ENCODE results near the gene EPN1. TPM values are rescaled to one million over a fixed set of nuclear protein-coding genes. Genes with fewer than 3 reads are reported as not detected.
A peak's percentile ranks its signal among the peaks of the same experiment; 100 is the strongest.

EPN1 gene
- polyA plus RNA-seq, 1 donor (not counting 4 experiments of a cell fraction or from before 2014, with no cell fraction given) = 23.3 TPM

DNA sequence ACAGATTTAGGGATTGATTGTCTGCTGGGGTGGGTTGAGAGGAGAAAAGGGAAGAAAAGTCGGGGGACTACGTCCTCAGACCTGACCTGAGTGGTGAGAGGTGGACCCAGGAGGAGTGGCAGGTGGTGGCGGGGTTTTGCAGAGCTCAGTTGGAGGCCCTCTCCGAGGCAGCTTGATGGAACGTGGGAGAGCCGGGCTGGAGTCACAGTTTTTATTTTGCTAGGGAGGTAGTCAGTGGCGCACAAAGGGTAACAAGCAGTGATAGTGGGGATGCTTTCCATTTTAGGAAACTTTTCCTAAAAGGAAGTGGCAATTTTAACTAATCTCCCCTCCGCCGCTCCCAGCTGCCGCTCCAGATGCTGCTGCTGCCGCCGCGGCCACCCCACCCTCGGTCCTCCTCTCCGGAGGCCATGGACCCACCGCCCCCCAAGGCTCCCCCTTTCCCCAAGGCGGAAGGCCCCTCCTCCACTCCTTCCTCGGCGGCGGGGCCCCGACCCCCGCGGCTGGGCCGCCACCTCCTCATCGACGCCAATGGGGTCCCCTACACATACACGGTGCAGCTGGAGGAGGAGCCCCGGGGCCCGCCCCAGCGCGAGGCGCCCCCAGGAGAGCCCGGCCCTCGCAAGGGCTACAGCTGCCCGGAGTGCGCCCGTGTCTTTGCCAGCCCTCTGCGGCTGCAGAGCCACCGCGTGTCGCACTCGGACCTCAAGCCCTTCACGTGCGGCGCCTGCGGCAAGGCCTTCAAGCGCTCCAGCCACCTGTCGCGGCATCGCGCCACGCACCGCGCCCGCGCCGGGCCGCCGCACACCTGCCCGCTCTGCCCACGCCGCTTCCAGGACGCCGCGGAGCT lies 32.6 kb upstream of the EPN1 start:
- peak overlapping the region; percentile 45 for H3K27ac ChIP-seq (ENCODE audit: control insufficient read depth, insufficient read depth, low read length)
- H3K4me3 ChIP-seq (ENCODE audit: control insufficient read depth in 2 of 3, extremely low read depth in 1 of 3, insufficient read depth in 2 of 3, low read depth in 1 of 3, low read length in 3 of 3) = peak overlapping the region; percentile 74 to 92 (median 90)
- peak overlapping the region; percentile 88 for H3K9ac ChIP-seq (ENCODE audit: control insufficient read depth, extremely low read depth, insufficient read depth, low read length)
- H3K4me2 ChIP-seq (ENCODE audit: control insufficient read depth, extremely low read depth, insufficient read depth, low read depth, low read length) = peak overlapping the region; percentile 90
- no peaks in the 10 kb centered on the region for H3K27me3 ChIP-seq (ENCODE audit: control insufficient read depth, extremely low read depth, insufficient read depth, low read length)
- FAIRE-seq = no peak
- H3K4me1 ChIP-seq (ENCODE audit: control insufficient read depth, extremely low read depth, insufficient read depth, low read length) = peaks cover 33% of the 10 kb centered on the region
- dilution Hi-C loops (cut with MboI; ENCODE audit: extremely low pct_ligation_motif_present, low sequenced_read_pairs) = no loop called here
- H3K36me3 ChIP-seq (ENCODE audit: control insufficient read depth in 2 of 2, extremely low read depth in 1 of 2, insufficient read depth in 2 of 2, low read length in 2 of 2) = peaks cover 8 to 16% of the 10 kb centered on the region in 2 experiments
- H3K9me1 ChIP-seq (ENCODE audit: control insufficient read depth, extremely low read depth, insufficient read depth, low read length) = no peaks in the 10 kb centered on the region
- peaks cover 44% of the 10 kb centered on the region for H3K79me2 ChIP-seq (ENCODE audit: control insufficient read depth, insufficient read depth, low read length)
- TF ChIP-seq, protein P1, sequence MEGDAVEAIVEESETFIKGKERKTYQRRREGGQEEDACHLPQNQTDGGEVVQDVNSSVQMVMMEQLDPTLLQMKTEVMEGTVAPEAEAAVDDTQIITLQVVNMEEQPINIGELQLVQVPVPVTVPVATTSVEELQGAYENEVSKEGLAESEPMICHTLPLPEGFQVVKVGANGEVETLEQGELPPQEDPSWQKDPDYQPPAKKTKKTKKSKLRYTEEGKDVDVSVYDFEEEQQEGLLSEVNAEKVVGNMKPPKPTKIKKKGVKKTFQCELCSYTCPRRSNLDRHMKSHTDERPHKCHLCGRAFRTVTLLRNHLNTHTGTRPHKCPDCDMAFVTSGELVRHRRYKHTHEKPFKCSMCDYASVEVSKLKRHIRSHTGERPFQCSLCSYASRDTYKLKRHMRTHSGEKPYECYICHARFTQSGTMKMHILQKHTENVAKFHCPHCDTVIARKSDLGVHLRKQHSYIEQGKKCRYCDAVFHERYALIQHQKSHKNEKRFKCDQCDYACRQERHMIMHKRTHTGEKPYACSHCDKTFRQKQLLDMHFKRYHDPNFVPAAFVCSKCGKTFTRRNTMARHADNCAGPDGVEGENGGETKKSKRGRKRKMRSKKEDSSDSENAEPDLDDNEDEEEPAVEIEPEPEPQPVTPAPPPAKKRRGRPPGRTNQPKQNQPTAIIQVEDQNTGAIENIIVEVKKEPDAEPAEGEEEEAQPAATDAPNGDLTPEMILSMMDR (optimal IDR thresholded peaks at IDR 0.05 in 1 of 3, IDR thresholded peaks at IDR 0.05 in 1 of 3, conservative IDR thresholded peaks at IDR 0.05 in 1 of 3; ENCODE audit: extremely low read depth in 1 of 3, insufficient read depth in 2 of 3, low read length in 3 of 3) = no peak
- no peak for TF ChIP-seq EZH2 (IDR thresholded peaks at IDR 0.05; ENCODE audit: low read length)
- no peaks in the 10 kb centered on the region for H4K20me1 ChIP-seq (ENCODE audit: control insufficient read depth, extremely low read depth, insufficient read depth, low read length)
- no peak overlapping the region for H2AFZ ChIP-seq (ENCODE audit: control insufficient read depth, low read length)
- H3K9me3 ChIP-seq (ENCODE audit: control insufficient read depth, low read depth, low read length) = no peaks in the 10 kb centered on the region
- no peak for DNase-seq (ENCODE audit: low read depth, low spot score)

DNA sequence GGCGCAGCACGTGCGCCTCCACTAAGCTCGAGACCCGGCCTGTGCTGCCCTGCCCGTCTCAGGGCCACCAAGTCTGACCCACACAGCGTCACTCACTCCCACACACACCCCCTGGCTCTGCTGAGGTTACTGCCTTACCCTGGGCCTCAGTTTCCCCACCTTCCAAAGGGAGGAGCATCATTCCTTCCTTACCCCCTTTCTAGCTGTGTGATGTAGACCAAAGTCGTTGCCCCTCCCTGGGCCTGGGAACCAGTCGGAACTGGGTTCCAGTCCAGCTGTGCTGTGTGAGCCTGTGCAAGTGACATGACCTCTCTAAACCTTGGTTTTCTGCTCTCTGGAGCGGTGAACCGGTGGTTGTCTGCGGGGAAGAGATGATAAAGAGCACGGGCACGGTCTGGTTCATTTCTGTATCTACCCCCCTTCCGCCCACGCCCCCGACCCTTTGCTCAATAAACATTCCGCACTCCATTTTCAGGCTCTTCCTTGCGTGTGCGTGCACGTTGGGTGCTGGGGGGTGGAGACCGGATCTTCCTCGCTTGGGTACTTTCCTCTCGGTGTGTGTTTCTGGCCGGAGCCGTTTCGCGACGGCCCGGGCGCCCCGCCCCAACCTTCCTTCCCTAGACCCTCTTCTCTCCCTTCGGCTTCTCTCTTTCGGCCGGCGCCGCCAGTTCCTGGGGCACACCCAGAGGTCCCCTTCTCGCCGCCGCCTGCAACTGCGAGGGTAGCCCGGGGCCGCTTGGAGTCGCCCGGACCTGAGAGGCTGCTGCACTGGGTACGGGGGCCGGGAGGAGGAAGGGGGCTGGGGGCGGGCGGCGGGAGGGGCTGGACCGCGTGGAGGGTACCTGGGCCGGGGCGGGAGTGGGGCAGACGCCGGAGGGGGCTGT lies 31.8 kb upstream of the EPN1 start, which contains the start of gene ZNF581:
ZNF581 (plus strand) TSS at position 647 of the 884 bp plus-strand sequence. CDS start 923 bp downstream, outside the sequence.
- Histone ChIP-seq H3K4me3 (ENCODE audit: control insufficient read depth in 2 of 3, extremely low read depth in 1 of 3, insufficient read depth in 2 of 3, low read depth in 1 of 3, low read length in 3 of 3) (peak within 1 kb of the TSS; percentile 74 to 92 (median 90)), H3K79me2 (ENCODE audit: control insufficient read depth, insufficient read depth, low read length) (peaks cover 37% of the 10 kb centered on the region), H4K20me1 (ENCODE audit: control insufficient read depth, extremely low read depth, insufficient read depth, low read length) (no peaks in the 10 kb centered on the region), H3K4me2 (ENCODE audit: control insufficient read depth, extremely low read depth, insufficient read depth, low read depth, low read length) (peak within 1 kb of the TSS; percentile 90), H2AFZ (ENCODE audit: control insufficient read depth, low read length) (peak within 1 kb of the TSS; percentile 49), H3K36me3 (ENCODE audit: control insufficient read depth in 2 of 2, extremely low read depth in 1 of 2, insufficient read depth in 2 of 2, low read length in 2 of 2) (peaks cover 8 to 16% of the 10 kb centered on the region in 2 experiments), H3K9me1 (ENCODE audit: control insufficient read depth, extremely low read depth, insufficient read depth, low read length) (no peaks in the 10 kb centered on the region), H3K9ac (ENCODE audit: control insufficient read depth, extremely low read depth, insufficient read depth, low read length) (peak within 1 kb of the TSS; percentile 88), H3K4me1 (ENCODE audit: control insufficient read depth, extremely low read depth, insufficient read depth, low read length) (peaks cover 37% of the 10 kb centered on the region), H3K27me3 (ENCODE audit: control insufficient read depth, extremely low read depth, insufficient read depth, low read length) (no peaks in the 10 kb centered on the region), H3K27ac (ENCODE audit: control insufficient read depth, insufficient read depth, low read length) (peak within 1 kb of the TSS; percentile 64), H3K9me3 (ENCODE audit: control insufficient read depth, low read depth, low read length) (no peaks in the 10 kb centered on the region)
- peak; percentile 74 for FAIRE-seq
- TF ChIP-seq EZH2 (IDR thresholded peaks at IDR 0.05; ENCODE audit: low read length) = no peak
- TF ChIP-seq, protein P1 (optimal IDR thresholded peaks at IDR 0.05 in 1 of 3, IDR thresholded peaks at IDR 0.05 in 1 of 3, conservative IDR thresholded peaks at IDR 0.05 in 1 of 3; ENCODE audit: extremely low read depth in 1 of 3, insufficient read depth in 2 of 3, low read length in 3 of 3) = no peak
- dilution Hi-C loops (cut with MboI; ENCODE audit: extremely low pct_ligation_motif_present, low sequenced_read_pairs) = no loop called here
- DNase-seq (ENCODE audit: low read depth, low spot score) = no peak
